ENCODE data around the gene PLD5. TPM values are rescaled to one million over a fixed set of nuclear protein-coding genes. Genes with fewer than 3 reads are reported as not detected.
"Not testable (repeated sequence)": the region's sequence is repeated elsewhere in the genome, so short reads cannot be mapped to it uniquely, and the experiment has no call there.

The PLD5 gene
- total and polyA plus RNA-seq, 7 donors: 0.03 to 0.92 (median 0.22) TPM; not detected in 4

DNA sequence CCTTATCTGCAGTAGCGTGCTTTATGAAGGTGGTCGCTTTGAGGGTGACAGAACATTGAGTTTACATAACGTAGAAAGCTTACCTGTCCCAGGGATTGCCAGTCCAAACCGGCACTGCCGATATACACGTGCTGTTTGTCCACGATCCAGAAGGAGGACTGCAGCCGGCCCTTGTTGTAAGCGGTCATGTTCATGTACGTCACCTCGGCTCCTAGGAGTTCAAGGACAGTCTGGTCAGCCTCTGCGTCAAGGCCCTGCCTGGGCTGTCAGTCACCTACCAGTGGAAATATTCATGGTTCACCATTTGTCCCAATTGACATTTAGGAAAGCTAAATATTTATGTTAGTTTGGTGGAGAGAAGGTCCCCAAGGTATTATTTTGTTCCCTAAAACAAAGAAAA lies 304.6 kb downstream of the PLD5 start:
- no peak overlapping the region for H3K27ac ChIP-seq
- no peak for ATAC-seq
- no peak for DNase-seq
- no peaks in the 10 kb centered on the region for H3K9me3 ChIP-seq
- 83 to 91% (median 88%) methylated on average over 12 of the region's 12 CpGs for WGBS, 3 donors
- intact Hi-C loops (cut with DNase I): no loop called here
- no peaks in the 10 kb centered on the region for H3K4me1 ChIP-seq
- no peak overlapping the region for H3K4me3 ChIP-seq
- TF ChIP-seq, protein P1, sequence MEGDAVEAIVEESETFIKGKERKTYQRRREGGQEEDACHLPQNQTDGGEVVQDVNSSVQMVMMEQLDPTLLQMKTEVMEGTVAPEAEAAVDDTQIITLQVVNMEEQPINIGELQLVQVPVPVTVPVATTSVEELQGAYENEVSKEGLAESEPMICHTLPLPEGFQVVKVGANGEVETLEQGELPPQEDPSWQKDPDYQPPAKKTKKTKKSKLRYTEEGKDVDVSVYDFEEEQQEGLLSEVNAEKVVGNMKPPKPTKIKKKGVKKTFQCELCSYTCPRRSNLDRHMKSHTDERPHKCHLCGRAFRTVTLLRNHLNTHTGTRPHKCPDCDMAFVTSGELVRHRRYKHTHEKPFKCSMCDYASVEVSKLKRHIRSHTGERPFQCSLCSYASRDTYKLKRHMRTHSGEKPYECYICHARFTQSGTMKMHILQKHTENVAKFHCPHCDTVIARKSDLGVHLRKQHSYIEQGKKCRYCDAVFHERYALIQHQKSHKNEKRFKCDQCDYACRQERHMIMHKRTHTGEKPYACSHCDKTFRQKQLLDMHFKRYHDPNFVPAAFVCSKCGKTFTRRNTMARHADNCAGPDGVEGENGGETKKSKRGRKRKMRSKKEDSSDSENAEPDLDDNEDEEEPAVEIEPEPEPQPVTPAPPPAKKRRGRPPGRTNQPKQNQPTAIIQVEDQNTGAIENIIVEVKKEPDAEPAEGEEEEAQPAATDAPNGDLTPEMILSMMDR (IDR thresholded peaks at IDR 0.05): no peak
- H3K27me3 ChIP-seq (ENCODE audit: insufficient read depth in 3 of 3, low read length in 2 of 3): no peaks in the 10 kb centered on the region
- no peaks in the 10 kb centered on the region for H3K36me3 ChIP-seq (ENCODE audit: insufficient read depth in 1 of 2, low read depth in 1 of 2)

DNA sequence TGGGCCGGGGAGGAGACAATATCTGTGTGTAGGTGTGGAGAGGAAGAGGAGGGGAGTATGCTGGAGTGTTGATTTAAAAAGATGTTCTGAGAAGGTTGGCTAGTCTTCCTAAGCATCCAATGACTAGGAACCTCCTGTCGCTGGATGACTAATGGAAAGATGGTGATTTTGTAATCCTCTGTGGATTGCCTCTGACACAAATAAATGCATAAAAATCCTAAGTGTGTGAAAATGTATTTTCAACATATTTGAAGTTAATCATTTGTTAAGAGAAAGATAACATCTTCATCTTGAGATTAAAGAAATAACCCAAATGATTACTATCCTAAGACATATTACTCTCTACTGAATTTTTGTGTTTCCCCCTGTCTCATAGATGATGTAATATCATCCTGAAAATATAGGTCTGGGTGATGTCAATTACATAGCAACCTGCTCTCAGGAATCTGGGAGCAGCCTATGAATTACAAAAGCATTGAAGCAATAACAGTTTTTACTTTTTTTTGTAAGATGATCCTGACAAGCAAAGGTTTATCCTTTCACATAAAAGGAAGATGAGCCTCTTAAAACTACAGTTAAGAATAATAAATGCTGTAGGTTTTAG lies 305.1 kb downstream of the PLD5 start:
- H3K36me3 ChIP-seq (ENCODE audit: insufficient read depth in 1 of 2, low read depth in 1 of 2): no peaks in the 10 kb centered on the region
- ATAC-seq (no peak), DNase-seq (no peak)
- H3K4me3 ChIP-seq: no peak overlapping the region
- H3K27me3 ChIP-seq (ENCODE audit: insufficient read depth in 3 of 3, low read length in 2 of 3): no peaks in the 10 kb centered on the region
- intact Hi-C loops (cut with DNase I): no loop called here
- H3K27ac ChIP-seq: no peak overlapping the region
- 86 to 90% (median 89%) methylated on average over 2 of the region's 2 CpGs for WGBS, 3 donors
- H3K4me1 ChIP-seq: no peaks in the 10 kb centered on the region
- H3K9me3 ChIP-seq: no peaks in the 10 kb centered on the region
- TF ChIP-seq, protein P1 (IDR thresholded peaks at IDR 0.05): no peak

GRCh38 chr1:242216368-242216767 lies 308.1 kb downstream of the PLD5 start:
- DNase-seq (no peak), ATAC-seq (no peak)
- H3K4me3 ChIP-seq: no peak overlapping the region
- 66 to 86% (median 83%) methylated on average over 4 of the region's 4 CpGs for WGBS, 3 donors
- intact Hi-C loops (cut with DNase I): no loop called here
- TF ChIP-seq, protein P1 (IDR thresholded peaks at IDR 0.05): no peak
- no peak overlapping the region for H3K27ac ChIP-seq
- no peaks in the 10 kb centered on the region for H3K9me3 ChIP-seq
- H3K36me3 ChIP-seq (ENCODE audit: insufficient read depth in 1 of 2, low read depth in 1 of 2): no peaks in the 10 kb centered on the region
- H3K4me1 ChIP-seq: no peaks in the 10 kb centered on the region
- H3K27me3 ChIP-seq (ENCODE audit: insufficient read depth in 3 of 3, low read length in 2 of 3): no peaks in the 10 kb centered on the region

GRCh38 chr1:242214455-242214854 lies 310.0 kb downstream of the PLD5 start:
- H3K36me3 ChIP-seq (ENCODE audit: insufficient read depth in 1 of 2, low read depth in 1 of 2); intact Hi-C loops (cut with DNase I); ATAC-seq; H3K27ac ChIP-seq; H3K9me3 ChIP-seq; H3K4me1 ChIP-seq; DNase-seq; H3K27me3 ChIP-seq (ENCODE audit: insufficient read depth in 3 of 3, low read length in 2 of 3); H3K4me3 ChIP-seq: not testable (repeated sequence)
- WGBS, 3 donors: 42 to 59% (median 51%) methylated on average over 3 of the region's 3 CpGs

GRCh38 chr1:242212961-242213360 lies 311.5 kb downstream of the PLD5 start:
- DNase-seq; H3K27me3 ChIP-seq (ENCODE audit: insufficient read depth in 3 of 3, low read length in 2 of 3); ATAC-seq; H3K27ac ChIP-seq; H3K36me3 ChIP-seq (ENCODE audit: insufficient read depth in 1 of 2, low read depth in 1 of 2); H3K4me1 ChIP-seq; H3K4me3 ChIP-seq; intact Hi-C loops (cut with DNase I); H3K9me3 ChIP-seq: not testable (repeated sequence)
- whole genome bisulfite sequencing, 3 donors: 49 to 64% (median 54%) methylated on average over 4 of the region's 4 CpGs

GRCh38 chr1:242212401-242212800 lies 312.1 kb downstream of the PLD5 start:
- H3K36me3 ChIP-seq (ENCODE audit: insufficient read depth in 1 of 2, low read depth in 1 of 2): no peaks in the 10 kb centered on the region
- intact Hi-C loops (cut with DNase I): no loop called here
- ATAC-seq (no peak), DNase-seq (no peak)
- no peaks in the 10 kb centered on the region for H3K27me3 ChIP-seq (ENCODE audit: insufficient read depth in 3 of 3, low read length in 2 of 3)
- no peak overlapping the region for H3K4me3 ChIP-seq
- WGBS, 3 donors: 51 to 64% (median 60%) methylated on average over 12 of the region's 12 CpGs
- H3K9me3 ChIP-seq: no peaks in the 10 kb centered on the region
- TF ChIP-seq, protein P1 (IDR thresholded peaks at IDR 0.05): no peak
- H3K4me1 ChIP-seq: no peaks in the 10 kb centered on the region
- no peak overlapping the region for H3K27ac ChIP-seq
